ENCODE data around the gene MARCHF3.

Gene MARCHF3

DNA sequence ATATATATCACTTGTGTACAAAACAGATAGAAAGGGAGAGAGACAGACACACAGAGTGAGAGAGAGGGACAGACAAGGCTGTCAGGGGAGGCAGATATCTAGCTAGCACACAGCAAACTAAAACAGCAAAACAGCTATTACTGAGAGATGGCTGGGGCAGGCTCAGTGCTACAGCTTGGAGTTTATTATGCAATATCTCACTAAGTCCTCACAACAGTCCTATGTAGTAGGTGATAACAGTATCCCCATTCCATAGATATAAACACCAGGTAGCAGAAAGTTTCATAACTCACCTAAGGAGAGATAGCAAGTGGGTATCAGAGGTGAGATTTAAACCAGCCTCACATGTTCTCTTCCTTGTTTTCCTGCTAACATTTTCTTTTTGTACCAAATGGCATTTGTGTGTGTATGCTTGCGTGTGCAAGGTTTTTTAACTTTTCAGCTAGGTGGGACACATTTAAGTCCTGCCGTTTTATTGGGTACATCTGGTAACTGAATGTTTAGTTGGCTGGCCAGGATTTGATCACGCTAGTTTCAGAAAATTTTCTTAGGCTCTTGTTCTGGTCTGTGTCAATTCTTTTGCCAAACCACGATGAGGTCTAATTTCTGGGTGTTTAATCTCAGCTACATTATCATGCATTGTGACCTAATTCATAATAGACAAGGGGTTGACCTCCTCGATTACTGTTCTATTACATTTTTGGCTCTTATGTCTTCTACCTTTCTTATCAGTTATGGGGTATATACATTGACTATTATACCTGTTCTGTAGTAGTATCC, 148.3 kb downstream of the MARCHF3 start:
- H3K4me3 ChIP-seq (ENCODE audit: low read depth, low read length), result no peak overlapping the region
- no peak for TF ChIP-seq CTCF (IDR thresholded peaks at IDR 0.05; ENCODE audit: borderline replicate concordance, insufficient read depth, low read depth, low read length)

GRCh38 chr5:126878634-126879033, 151.7 kb downstream of the MARCHF3 start:
- H3K4me3 ChIP-seq (ENCODE audit: low read depth, low read length), result no peak overlapping the region
- TF ChIP-seq CTCF (IDR thresholded peaks at IDR 0.05; ENCODE audit: borderline replicate concordance, insufficient read depth, low read depth, low read length), result no peak

DNA sequence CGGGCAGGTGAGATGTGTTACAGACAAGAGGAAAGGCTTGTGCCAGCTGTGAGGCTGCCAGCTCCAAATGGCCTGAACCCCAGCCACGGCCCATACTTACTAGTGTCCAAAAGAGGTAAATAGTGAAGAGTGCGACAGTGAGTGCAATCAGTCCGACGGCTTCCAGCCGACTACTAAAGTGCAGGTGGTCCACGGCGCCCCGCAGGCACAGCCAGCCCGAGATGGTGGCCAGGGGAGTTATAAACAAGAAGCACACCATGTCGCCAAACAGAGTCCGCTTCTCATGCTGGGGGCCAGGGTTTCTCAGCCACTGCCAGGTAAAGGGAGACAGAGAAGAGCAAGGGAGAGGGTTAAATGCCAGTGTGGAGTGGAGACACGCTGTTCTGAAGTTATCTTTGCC, 152.3 kb downstream of the MARCHF3 start:
- no peak overlapping the region for H3K4me3 ChIP-seq (ENCODE audit: low read depth, low read length)
- TF ChIP-seq CTCF (IDR thresholded peaks at IDR 0.05; ENCODE audit: borderline replicate concordance, insufficient read depth, low read depth, low read length), result no peak

GRCh38 chr5:126877602-126878001, 152.8 kb downstream of the MARCHF3 start:
- no peak overlapping the region for H3K4me3 ChIP-seq (ENCODE audit: low read depth, low read length)
- TF ChIP-seq CTCF (IDR thresholded peaks at IDR 0.05; ENCODE audit: borderline replicate concordance, insufficient read depth, low read depth, low read length), result no peak

GRCh38 chr5:126875303-126875785, 155.0 kb downstream of the MARCHF3 start:
- no peak for TF ChIP-seq CTCF (IDR thresholded peaks at IDR 0.05; ENCODE audit: borderline replicate concordance, insufficient read depth, low read depth, low read length)
- H3K4me3 ChIP-seq (ENCODE audit: low read depth, low read length), result no peak overlapping the region

GRCh38 chr5:126872561-126873354, 157.6 kb downstream of the MARCHF3 start:
- no peak for TF ChIP-seq CTCF (IDR thresholded peaks at IDR 0.05; ENCODE audit: borderline replicate concordance, insufficient read depth, low read depth, low read length)
- H3K4me3 ChIP-seq (ENCODE audit: low read depth, low read length), result no peak overlapping the region

Measured in GM12875 (cell line).